Measurements from ENCODE around the gene PLEKHG4.

PLEKHG4 gene

GRCh38 chr16:67264866-67265265 lies 14.5 kb upstream of the PLEKHG4 start:
- no peak for DNase-seq (ENCODE audit: low read depth)

GRCh38 chr16:67265834-67266233 lies 13.5 kb upstream of the PLEKHG4 start:
- DNase-seq (ENCODE audit: low read depth), result no peak

- peak; percentile 86 for DNase-seq (ENCODE audit: low read depth)
Measured at GRCh38 chr16:67268136-67268579, 11.2 kb upstream of the PLEKHG4 start.

- DNase-seq (ENCODE audit: low read depth), result no peak
Measured at GRCh38 chr16:67269766-67270165, 9.6 kb upstream of the PLEKHG4 start.

- no peak for DNase-seq (ENCODE audit: low read depth)
Measured at GRCh38 chr16:67270931-67271338, 8.4 kb upstream of the PLEKHG4 start.

- DNase-seq (ENCODE audit: low read depth), result no peak
Measured at GRCh38 chr16:67271446-67271845, 7.9 kb upstream of the PLEKHG4 start.

GRCh38 chr16:67275321-67275720 lies 4.0 kb upstream of the PLEKHG4 start:
- no peak for DNase-seq (ENCODE audit: low read depth)

- DNase-seq (ENCODE audit: low read depth), result peak; percentile 98
Measured at GRCh38 chr16:67277294-67277998, 1.9 kb upstream of the PLEKHG4 start.

- peak; percentile 80 for DNase-seq (ENCODE audit: low read depth)
Measured at GRCh38 chr16:67277999-67278772, 1.1 kb upstream of the PLEKHG4 start.

- DNase-seq (ENCODE audit: low read depth), result no peak
Measured at GRCh38 chr16:67278773-67279295, 498 bp upstream of the PLEKHG4 start.

GRCh38 chr16:67280090-67281015 lies 1.0 kb downstream of the PLEKHG4 start:
- no peak for DNase-seq (ENCODE audit: low read depth)

- DNase-seq (ENCODE audit: low read depth), result no peak
Measured at GRCh38 chr16:67281536-67282446, 2.5 kb downstream of the PLEKHG4 start.

- DNase-seq (ENCODE audit: low read depth), result no peak
Measured at GRCh38 chr16:67282447-67282805, 3.1 kb downstream of the PLEKHG4 start.

- no peak for DNase-seq (ENCODE audit: low read depth)
Measured at GRCh38 chr16:67283039-67283825, 3.9 kb downstream of the PLEKHG4 start.

GRCh38 chr16:67283826-67284555 lies 4.7 kb downstream of the PLEKHG4 start:
- no peak for DNase-seq (ENCODE audit: low read depth)

GRCh38 chr16:67284699-67285646 lies 5.6 kb downstream of the PLEKHG4 start:
- no peak for DNase-seq (ENCODE audit: low read depth)

GRCh38 chr16:67286441-67287235 lies 7.3 kb downstream of the PLEKHG4 start:
- DNase-seq (ENCODE audit: low read depth), result no peak

GRCh38 chr16:67287960-67288359 lies 8.6 kb downstream of the PLEKHG4 start:
- DNase-seq (ENCODE audit: low read depth), result no peak
